T follicular helper cell (primary cell): Measurements from ENCODE around the gene SYT7.

Experiments used
- DNase-seq: peaks from one replicate; pipeline ENCODE4 v3.0.0-alpha.2; 2020; ENCODE audit warnings: low read depth

Gene SYT7

DNA sequence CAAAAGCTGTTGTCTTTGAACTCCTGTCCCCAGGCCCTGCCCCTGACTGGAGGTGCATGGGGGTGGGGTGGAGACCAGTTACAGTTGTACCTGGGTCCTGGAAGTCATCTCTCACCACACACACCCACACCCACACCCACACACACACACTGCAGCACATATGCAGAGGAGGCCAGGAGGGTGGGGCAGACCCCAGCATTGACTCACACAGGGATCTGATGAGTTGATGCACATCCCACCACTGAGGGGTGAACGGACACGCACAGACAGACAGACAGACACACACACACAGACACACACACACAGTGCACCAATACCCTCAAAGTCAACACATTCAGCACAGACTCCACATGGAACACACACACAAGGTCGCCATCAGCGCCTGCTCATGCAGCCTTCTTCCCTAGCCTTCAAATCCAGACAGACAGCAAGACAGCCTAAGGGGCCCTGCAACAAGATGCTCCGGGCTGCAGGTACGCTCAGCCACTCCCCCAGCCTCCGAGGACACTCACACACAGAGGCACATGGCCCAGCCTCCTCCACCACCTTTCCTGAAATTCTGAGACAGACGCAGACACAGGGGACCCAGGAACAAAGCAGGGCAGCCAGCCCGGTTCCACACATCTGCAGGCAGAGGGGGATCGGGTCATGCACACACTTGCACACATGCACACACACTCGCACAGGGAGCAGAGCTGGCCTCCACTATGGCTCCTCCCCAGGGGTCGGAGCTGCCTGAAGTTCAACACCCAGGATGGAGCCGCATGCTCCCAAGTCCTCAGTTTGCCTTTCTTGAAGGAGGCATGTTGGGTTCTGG, 26.5 kb downstream of the SYT7 start:
- DNase-seq = no peak

DNA sequence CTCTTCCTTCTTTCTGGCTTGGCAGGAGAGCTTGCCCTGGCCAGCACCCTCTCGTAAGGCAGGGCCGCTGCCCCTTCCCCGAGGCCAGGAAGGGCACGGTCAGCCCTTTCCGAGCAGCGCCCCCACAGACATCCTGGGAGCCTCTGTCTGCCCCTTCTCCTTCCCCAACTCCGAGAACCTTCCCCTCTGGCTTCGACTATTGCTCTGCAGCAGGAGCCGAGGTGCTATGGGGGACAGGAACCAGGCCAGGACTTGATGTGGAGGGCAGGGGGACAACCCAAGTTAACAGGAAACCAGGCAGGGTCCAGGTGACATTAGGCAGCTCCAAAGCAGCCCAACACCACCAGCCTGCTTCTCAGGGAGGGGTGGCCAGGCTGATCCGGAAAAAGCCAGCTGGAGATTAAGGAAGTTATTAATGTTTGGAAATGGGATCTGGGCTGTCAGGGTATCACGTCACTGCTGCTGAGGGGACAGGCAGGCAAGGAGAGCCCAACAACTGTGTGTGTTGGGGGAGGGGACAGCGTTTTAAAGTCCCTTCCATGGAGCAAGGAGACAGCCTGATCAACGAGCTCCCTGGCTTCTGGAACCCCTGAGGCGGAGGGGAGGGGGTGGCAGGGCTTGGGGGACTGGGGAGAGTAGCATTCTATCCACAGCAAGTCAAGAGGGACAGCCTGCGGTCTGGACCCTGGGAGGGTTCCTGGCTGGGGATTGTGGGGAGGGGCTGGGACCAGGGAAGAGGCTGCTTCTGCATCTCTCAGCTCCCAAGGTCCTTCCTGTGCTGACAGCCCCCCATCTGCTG, 27.3 kb downstream of the SYT7 start:
- DNase-seq = no peak

DNA sequence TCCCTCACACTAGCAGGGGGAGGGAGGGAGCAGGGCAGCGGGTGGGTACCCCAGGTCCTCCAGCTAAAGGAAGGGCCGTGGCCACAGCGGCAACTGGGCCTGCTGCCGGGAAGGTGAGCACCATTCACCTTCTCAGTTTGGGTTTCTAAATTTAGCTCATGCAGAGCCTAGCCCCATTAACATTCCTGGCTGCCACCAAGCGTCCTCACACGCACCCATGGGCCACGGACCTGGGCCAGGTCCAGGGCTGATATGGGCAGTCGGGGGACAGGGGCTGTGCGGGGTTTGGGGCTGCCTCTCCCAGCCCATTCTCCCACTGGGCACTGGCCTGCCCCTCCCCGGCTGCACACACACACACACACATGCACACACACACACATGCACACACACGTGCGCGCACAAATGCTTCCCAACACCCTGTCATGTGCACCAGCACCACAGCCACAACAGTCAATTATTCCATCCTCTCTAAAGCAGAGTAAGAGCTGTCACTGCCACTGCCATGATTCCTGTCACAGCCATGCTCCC, 28.7 kb downstream of the SYT7 start:
- no peak for DNase-seq

DNA sequence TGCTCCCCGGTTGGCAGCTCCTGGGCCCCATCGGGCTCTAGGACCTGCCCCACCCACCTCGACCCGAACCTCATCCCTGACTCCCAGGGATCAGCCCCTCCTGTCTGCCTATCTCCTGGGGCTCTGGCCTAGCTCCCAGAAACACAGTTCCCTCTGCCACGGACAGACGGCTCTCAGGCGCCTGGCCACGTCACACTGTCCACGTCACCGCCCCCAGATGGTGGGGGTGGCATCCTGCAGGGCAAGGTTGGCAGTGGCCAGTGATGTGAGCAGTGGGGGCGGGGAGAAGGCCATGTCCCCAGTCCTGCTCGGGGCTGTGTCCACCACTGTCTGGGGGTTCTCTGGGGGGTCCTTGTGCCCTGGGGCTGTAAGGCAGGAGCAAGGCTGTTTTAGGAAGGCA, 29.2 kb downstream of the SYT7 start:
- DNase-seq = no peak

DNA sequence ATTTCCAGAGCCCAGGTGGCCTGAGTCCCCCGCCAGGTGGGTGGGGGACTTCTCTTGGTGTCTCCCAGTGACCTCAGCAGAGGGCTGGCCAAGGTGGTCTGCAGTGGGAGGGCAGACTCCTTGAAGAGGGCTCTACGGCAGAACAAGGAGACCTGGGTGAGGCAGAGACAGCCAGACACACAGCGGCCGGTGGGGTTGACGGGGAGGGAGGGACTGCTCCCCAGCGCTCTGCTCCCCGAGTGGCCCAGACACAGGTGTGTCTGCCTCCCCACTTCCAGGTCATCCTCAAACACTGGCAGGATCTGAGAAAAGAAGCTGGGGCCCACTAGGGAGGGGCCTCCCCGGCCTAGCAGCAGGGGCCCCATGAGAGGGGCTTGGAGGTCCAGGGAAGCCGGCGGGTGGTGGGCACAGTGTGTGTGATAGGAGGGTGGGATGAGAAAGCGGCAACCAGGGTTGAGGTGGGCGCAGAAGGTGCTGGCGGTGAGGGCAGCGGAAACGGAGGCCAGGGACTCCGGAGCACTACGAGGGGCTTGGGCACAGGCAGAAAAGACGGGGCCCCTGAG, 30.1 kb downstream of the SYT7 start:
- no peak for DNase-seq

DNA sequence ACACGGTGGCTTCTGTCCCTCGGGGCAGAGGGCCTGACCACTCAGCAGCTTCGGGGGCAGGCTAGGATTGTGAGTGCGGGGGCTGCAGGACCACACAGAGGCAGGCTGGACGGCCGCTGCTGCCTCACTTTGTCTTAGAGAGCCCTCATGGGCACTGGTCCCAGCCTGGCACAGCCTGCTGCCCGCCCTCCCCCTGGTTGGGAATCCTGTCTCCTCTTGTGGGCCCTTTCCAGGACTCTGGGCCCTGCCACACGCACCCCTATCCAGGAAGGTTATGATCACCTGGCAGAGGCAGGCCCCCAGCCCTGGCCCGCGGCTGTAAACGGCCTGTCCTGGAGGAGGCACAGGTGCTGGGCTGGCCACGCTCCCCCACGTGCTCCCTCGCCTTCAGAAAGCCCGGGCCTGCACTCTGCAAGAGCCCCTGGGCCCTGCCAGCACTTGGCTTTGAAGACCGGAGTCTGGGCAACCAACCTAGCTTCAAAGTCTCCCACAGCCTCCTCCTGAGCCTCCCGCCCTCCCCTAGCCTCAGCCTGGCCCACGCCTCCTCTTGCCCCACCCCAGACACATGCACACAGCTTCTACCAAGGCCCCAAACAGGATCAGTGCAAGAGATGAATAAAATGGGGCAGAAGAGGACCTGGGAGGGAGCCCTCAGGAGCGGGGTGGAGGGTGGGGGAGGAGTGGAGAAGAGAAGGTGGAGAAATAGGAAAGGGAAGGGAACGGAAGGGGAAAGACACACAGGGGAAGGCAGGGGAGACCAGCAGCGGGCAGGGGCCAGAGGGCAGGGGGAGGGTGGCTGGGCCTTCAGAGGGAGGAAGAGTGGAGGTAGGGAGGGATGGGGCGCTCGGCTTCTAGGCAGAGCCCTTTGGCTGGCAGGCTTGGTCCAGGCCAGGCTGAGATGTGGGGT, 31.0 kb downstream of the SYT7 start:
- no peak for DNase-seq

DNA sequence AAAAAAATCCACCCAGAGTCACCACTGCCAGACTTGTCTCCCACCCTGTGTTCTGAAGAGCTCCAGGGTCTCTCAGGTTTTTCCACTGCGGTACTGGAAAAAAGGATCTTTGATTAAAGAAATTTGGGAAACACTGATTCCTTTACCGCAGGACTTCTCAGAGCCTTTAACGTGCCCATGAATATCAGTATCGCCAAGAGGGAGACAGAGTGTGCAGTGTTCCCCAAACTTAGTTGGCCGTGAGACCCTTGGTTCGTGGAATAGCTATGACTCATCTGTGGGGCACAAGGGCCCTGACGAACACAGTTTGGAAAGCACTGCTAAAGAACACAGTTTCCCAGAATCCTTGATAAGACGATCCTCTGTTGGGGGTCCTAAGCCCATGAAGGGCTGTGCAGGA, 31.7 kb downstream of the SYT7 start:
- no peak for DNase-seq

DNA sequence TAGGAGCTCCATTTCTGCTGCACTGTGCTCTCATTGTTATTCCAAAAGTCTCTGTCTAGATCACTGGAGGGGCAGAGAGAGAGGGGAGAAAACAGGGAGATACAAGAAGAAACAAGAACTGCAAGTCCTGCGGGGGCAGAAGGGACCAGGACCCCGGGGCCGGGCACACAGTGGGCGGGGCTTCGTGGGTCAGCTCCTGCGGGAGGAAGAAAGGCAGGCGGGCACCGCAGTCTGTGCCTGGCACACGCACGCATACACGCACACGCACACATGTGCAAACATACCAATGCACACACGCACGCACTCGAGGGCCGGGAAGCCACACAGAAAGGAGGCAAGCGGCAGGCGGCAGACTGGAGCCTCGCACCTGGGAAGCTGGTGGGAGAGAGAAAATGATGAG, 33.6 kb downstream of the SYT7 start:
- no peak for DNase-seq

DNA sequence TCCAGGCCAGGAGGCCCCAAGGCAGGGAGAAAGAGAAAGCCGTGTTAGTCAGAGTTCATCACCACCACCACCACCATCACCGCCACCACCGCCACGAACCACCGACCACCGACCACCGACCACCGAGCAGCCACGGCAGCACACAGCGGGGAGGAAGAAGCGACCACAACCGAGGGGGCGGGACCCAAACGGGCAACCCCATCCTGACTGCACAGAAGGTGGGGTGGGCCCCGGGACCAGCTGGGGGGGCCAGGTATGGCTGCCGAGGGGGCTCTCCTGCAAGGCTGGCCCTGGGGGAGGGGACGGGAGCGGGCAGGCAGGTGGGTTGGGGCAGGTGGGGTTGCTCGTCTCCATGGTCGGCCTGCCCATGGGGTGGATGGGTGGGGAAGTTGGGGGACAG, 34.2 kb downstream of the SYT7 start:
- no peak for DNase-seq

DNA sequence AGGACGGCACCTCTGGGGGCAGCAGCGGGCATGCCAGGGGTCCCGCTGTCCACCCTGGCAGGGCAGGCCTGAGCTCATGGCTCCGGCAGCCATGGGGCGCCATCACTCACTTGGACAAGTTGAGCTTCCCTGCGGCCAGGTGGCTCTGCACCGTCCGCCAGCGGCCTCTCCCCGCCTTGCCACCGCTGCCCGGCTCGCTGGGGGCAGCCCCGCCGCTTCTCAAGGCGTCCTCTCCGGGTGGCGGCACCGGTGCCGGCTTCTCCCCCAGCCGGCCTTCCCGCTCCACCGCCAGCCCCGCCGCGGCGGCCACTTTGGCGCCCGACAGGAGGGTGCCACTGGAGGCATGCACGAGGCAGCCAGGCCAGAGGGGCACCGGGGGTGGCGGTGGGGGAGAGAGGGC, 35.0 kb downstream of the SYT7 start:
- DNase-seq = no peak

DNA sequence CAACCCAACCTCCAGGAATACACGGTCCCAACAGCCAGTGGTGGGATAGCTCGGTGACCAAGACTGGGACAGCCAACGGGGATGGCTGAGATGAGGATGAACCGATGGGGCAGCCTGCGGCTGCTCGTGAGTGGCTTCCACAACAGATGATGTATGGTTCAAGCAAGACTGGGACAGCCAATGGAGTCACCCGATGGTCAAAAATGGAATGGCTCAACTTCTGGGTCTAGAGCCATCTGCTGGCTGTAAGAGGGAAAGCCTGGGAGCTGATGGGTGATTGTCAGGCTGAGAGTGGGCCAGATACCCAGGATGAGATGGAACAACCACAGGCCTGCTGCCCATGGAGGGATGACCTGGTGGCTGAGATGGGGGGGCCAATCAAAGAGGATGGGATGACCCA, 35.5 kb downstream of the SYT7 start:
- DNase-seq = no peak

DNA sequence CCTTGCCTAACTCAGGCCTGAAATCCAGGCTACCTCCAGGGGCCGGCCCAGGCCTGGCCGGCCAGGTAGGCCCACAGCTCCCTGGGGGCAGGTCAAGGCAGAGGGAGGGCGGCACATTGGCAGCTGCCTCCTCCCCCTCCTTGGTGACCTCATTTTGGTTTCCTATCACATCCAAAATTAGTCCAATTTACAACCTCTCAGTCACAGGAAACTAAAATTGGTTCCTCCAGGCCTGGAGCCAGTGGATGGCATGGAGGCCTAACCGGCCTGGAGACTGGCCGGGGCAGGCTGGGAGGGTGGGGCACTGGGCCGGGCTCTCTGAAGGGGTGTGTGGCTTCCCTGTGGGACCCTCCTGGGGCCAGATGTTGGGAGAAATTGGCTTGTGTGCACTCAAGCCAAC, 36.4 kb downstream of the SYT7 start:
- DNase-seq = no peak

DNA sequence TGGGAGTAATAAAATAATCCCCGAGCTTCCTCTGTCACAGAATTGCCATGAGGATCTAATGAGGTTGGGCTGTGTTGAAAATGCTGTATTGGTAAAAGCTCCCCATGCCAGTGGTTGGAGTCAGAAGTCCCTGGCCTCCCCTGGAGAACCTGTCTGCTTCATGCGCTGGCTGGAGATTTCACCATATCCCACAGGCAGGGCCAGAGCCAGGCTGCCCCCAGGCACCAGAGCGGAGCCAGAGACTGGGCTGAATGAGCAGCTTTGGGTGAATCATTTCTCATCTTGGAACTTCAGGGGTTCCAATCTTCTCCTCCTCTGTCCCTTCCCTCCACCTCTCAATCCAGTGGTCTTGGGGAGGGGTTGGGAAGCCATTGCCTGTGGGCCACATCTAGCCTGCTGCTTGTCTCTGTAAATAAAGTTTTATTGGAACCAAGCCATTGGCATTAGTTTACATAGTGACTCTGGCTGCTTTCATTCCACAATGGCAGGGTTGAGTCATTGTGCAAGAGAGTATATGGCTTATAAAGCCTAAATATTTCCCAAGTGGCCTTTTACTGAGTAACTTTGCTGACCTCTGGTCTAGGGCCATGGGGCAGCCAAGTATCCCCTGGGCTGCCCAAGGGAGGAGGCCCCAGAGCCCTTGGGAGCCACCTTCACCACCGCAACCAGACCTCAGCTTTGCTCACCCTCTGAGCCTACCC, 37.1 kb downstream of the SYT7 start:
- DNase-seq = no peak

DNA sequence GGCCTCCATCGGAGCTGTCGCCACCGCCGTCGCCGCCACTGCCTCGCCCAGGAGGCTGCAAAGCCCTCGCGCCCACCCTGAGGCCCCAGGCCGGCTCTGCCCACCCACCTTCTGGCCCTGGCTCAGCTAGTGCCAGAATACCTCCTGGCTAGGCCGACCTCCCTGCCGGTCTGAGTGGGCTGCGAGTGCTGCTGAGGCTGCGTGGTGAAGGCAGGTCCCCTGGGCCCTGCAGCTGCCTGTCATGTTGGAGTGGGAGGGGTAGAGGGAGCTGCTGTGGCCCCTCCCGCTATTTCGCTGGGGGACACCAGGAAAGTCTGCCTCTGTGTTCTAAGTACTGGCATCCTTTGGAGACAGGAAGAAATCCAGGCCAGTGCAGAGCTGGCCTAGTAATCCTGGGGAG, 38.2 kb downstream of the SYT7 start:
- no peak for DNase-seq

DNA sequence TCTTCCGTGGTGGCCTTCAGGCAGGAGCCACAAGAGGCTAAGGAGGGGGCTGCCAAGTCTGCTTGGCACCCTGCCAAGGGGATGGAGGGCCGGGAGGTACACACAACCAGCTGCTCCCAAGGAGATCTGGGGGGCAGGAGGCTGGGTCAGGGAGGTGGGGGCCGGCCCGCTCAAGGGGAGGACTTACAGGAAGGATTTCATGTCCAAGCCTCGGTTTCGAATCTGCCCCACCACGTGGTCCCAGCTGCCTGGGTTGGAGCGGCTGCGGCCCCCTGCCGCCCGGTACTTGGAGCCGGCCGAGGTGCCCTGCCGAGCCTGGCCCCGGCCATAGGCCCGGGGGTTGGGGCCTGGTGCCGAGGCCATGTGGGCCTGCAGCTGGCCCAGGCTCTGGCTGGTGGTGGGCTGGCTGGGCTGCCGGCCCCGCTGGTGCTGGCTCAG, 38.8 kb downstream of the SYT7 start:
- DNase-seq = no peak

DNA sequence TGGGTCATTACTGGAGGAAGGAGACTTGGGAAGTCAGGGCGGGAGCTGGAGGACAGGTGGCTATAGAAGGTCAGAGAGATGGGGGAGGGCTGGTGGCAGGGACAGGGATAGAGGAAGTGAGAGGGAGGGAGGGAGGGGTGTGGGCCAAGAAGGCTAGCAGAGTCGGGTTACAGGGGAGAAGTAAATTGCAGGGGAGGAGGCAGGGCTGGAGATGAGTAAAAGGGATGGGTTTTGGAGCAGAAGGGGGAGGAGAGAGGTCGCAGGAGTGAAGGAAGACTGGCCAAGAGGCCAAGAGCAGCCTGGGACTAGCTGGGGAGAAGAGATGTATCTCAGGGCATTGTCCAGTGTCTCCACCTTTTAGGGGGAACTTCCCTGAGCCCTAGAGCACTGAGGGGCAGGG, 39.3 kb downstream of the SYT7 start:
- no peak for DNase-seq

DNA sequence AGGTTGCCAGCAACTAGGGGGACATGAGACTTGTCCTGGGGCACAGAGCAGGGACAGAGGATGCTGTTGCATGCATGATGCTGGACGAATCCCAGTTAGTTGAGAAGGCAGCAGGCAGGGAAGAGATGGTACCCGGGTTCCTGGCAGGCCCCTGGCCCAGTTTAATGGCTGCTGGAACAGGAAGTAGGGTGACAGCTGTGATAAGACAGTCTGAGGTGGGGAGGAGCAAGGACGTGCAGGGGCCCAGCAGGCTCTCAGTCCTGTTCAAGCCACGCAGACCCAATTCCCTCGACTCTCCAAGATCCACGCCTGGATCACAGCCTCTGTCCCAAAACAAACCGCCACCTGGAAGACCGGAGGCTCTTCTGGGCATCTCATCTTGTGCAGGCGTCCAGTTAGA, 40.3 kb downstream of the SYT7 start:
- no peak for DNase-seq

DNA sequence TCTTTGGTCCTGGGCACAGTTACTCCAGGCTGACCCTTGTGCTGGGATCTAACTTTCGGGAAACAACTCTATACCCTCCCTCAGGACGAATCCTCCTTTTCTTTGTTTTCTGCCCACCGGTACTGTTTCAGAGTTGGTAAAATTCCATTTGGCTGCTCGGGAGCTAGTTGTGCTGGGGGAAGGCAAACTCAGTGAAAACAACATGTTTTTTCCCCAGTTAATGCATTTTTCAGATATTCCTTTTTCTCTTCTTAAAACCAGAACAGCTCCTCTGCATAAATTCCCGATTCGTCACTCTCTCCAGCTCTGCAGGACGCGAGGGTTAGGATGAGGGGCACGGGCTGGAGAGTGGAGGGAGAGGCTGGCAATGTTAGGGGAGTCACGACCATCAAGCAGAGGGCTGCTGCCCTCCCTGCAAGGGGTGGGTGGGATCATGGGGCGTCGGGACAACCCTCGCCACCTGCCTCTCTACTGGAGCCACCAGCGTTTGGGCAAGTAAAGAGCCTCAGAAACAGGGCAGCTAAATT, 41.0 kb downstream of the SYT7 start:
- no peak for DNase-seq

DNA sequence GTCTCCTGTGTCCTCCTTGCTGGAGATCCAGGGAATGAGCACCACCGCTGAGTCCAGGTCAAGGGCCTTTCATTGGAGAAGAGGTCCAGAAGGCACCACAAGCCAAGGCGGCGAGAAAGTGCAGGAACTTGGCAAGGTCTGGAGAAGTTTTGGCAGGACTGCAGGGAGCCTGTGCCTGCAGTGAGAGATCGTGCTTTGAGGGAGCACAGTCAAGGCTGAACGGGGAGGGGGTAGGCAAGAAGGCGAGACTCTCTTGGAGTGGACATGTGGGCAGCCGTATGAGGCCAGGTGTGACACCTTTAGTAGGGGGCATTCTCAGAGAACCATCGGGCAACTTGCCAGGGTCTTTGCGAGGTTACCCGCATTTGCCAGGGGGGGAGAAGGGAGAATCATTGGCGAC, 41.9 kb downstream of the SYT7 start:
- no peak for DNase-seq

DNA sequence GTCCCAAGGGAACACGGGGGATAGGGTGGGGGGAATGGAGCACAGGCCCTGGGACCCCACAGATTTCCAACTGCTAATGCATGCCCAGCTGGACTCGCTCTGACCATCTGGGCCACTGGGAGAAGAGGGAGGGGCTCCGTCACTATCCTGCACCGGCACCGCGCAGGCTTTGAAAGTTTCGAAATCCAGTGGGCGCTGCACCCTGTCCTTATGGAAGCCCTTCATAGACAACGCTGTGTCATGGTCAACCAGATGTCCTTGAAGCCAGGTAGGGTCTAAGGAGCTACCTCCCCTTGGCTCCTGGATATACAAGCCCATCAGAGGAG, 42.3 kb downstream of the SYT7 start:
- DNase-seq = no peak

DNA sequence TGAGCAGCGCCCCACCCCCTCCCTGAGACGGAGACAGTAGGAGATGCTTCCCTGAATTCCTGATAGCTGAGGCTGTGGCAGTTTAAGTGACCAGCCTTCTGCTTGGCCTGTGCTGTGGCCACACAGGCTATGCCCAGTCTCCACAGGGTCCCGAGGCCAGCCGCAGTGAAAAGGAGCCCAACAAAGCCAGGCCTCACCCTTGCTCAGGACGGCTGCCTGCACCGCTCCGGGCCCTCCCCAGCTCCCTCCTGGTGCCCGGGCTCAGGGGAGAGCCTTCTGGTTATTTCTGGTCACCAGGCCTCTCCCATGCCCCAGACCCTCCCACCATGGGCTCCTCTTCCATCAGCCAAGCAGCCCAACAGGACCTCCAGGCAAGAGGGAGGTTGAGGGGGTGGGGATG, 43.5 kb downstream of the SYT7 start:
- no peak for DNase-seq
